Glutamatergic neuron (in vitro differentiated cells): ENCODE results near the gene SLC39A3. TPM values are rescaled to one million over a fixed set of nuclear protein-coding genes. Genes with fewer than 3 reads are reported as not detected.
"Not testable (repeated sequence)": the region's sequence is repeated elsewhere in the genome, so short reads cannot be mapped to it uniquely, and the experiment has no call there.

Experiments
- DNase-seq: peaks from one replicate; pipeline ENCODE4 v3.0.0; 2022
- H3K27ac Mint-ChIP-seq: one replicate; pipeline ENCODE4 v1.8.0; 2020; ENCODE audit warnings: mild to moderate bottlenecking, mixed read lengths, inconsistent platforms; ENCODE audit not compliant: unreplicated experiment
- H3K27me3 Mint-ChIP-seq: one replicate; pipeline ENCODE4 v1.8.0; 2020; ENCODE audit warnings: mild to moderate bottlenecking, moderate library complexity, mixed read lengths, inconsistent platforms; ENCODE audit not compliant: unreplicated experiment
- H3K36me3 Mint-ChIP-seq: one replicate; pipeline ENCODE4 v1.8.0; 2020; ENCODE audit warnings: mild to moderate bottlenecking, mixed read lengths, inconsistent platforms; ENCODE audit not compliant: unreplicated experiment
- H3K4me1 Mint-ChIP-seq: one replicate; pipeline ENCODE4 v1.8.0; 2020; ENCODE audit warnings: mild to moderate bottlenecking, low read depth, mixed read lengths, inconsistent platforms; ENCODE audit not compliant: unreplicated experiment
- H3K4me3 Mint-ChIP-seq: one replicate; pipeline ENCODE4 v1.8.0; 2020; ENCODE audit warnings: mild to moderate bottlenecking, mixed read lengths, inconsistent platforms; ENCODE audit not compliant: unreplicated experiment
- H3K9me3 Mint-ChIP-seq: one replicate; pipeline ENCODE4 v1.8.0; 2020; ENCODE audit warnings: mild to moderate bottlenecking, moderate library complexity, mixed read lengths, inconsistent platforms; ENCODE audit not compliant: unreplicated experiment
- total RNA-seq: library from RNA; stranded (reverse); fragmentation: NEBNext Ultra II Directional; extraction: Animal tissue kit (Norgen Biotek cat#: 25700); gene quantifications from one replicate; pipeline ENCODE4 v1.2.1, GENCODE V29; 2021; ENCODE audit not compliant: unreplicated experiment
- TF ChIP-seq, protein P1 (sequence below): fragments of 200-600 bp; sonication (generic); IDR thresholded peaks from one replicate; pipeline ENCODE4 v1.5.0; 2021; ENCODE audit not compliant: partially characterized antibody, unreplicated experiment

SLC39A3 gene
- total RNA-seq, 1 donor from 2014 or later = 40.8 TPM

GRCh38 chr19:2715470-2716274 lies 24.1 kb downstream of the SLC39A3 start:
- H3K4me1 Mint-ChIP-seq = no peaks in the 10 kb centered on the region
- no peak overlapping the region for H3K27ac Mint-ChIP-seq
- peaks cover 8% of the 10 kb centered on the region for H3K27me3 Mint-ChIP-seq
- TF ChIP-seq, protein P1, sequence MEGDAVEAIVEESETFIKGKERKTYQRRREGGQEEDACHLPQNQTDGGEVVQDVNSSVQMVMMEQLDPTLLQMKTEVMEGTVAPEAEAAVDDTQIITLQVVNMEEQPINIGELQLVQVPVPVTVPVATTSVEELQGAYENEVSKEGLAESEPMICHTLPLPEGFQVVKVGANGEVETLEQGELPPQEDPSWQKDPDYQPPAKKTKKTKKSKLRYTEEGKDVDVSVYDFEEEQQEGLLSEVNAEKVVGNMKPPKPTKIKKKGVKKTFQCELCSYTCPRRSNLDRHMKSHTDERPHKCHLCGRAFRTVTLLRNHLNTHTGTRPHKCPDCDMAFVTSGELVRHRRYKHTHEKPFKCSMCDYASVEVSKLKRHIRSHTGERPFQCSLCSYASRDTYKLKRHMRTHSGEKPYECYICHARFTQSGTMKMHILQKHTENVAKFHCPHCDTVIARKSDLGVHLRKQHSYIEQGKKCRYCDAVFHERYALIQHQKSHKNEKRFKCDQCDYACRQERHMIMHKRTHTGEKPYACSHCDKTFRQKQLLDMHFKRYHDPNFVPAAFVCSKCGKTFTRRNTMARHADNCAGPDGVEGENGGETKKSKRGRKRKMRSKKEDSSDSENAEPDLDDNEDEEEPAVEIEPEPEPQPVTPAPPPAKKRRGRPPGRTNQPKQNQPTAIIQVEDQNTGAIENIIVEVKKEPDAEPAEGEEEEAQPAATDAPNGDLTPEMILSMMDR = no peak
- peaks cover 12% of the 10 kb centered on the region for H3K36me3 Mint-ChIP-seq
- peaks cover 10% of the 10 kb centered on the region for H3K9me3 Mint-ChIP-seq
- DNase-seq = no peak
- H3K4me3 Mint-ChIP-seq = no peak overlapping the region

GRCh38 chr19:2714531-2715269 lies 25.1 kb downstream of the SLC39A3 start:
- peaks cover 12% of the 10 kb centered on the region for H3K36me3 Mint-ChIP-seq
- TF ChIP-seq, protein P1 = no peak
- H3K4me3 Mint-ChIP-seq = no peak overlapping the region
- H3K27me3 Mint-ChIP-seq = peaks cover 6% of the 10 kb centered on the region
- H3K9me3 Mint-ChIP-seq = peaks cover 10% of the 10 kb centered on the region
- no peak overlapping the region for H3K27ac Mint-ChIP-seq
- H3K4me1 Mint-ChIP-seq = no peaks in the 10 kb centered on the region
- DNase-seq = no peak

DNA sequence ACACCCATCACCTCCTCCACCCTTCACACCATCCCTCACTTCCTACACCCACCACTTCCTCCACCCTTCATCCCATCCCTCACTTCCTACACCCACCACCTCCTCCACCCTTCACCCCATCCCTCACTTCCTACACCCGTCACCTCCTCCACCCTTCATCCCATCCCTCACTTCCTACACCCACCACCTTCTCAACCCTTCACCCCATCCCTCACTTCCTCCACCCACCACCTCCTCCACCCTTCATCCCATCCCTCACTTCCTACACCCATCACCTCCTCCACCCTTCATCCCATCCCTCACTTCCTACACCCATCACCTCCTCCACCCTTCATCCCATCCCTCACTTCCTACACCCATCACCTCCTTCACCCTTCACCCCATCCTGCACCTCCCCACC lies 25.7 kb downstream of the SLC39A3 start:
- H3K4me3 Mint-ChIP-seq = not testable (repeated sequence)

GRCh38 chr19:2713170-2713569 lies 26.6 kb downstream of the SLC39A3 start:
- H3K27ac Mint-ChIP-seq, H3K4me1 Mint-ChIP-seq, H3K9me3 Mint-ChIP-seq, H3K27me3 Mint-ChIP-seq, H3K4me3 Mint-ChIP-seq, DNase-seq: not testable (repeated sequence)
- peaks cover 12% of the 10 kb centered on the region for H3K36me3 Mint-ChIP-seq

More for the DNA sequence above, 25.7 kb downstream of the SLC39A3 start:
- not testable (repeated sequence) for H3K27me3 Mint-ChIP-seq, H3K27ac Mint-ChIP-seq, H3K9me3 Mint-ChIP-seq, DNase-seq, H3K4me1 Mint-ChIP-seq
- peaks cover 12% of the 10 kb centered on the region for H3K36me3 Mint-ChIP-seq

DNA sequence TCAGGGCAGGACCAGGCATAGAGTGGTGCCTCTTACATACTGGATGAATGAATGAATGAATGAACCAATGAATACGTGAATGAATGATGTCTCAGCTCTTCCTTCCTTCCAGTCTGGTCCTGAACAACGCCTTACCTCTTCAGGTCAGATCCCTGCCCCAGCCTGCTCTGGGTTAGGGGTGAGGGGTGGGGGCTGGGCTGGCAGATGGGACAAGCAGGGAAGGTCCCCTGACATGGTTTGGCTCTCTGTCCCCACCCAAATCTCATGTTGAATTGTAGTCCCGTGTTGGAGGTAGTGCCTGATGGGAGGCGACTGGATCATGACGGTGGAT lies 28.0 kb downstream of the SLC39A3 start:
- Mint-ChIP-seq H3K36me3 (peaks cover 12% of the 10 kb centered on the region), H3K4me1 (no peaks in the 10 kb centered on the region), H3K4me3 (no peak overlapping the region), H3K27ac (no peak overlapping the region), H3K9me3 (peaks cover 10% of the 10 kb centered on the region), H3K27me3 (peaks cover 3% of the 10 kb centered on the region)
- TF ChIP-seq, protein P1 = no peak
- DNase-seq = no peak
